NOMO-1 treated with DMSO at 0.1 percent for 48 hours (cell line): Measurements from ENCODE around the gene SLITRK3.
"Not testable (repeated sequence)": the region's sequence is repeated elsewhere in the genome, so short reads cannot be mapped to it uniquely, and the experiment has no call there.

Experiments
- DNase-seq: peaks from one replicate; lab custom pipeline; 2025; ENCODE audit not compliant: unreplicated experiment; lab: John Stamatoyannopoulos, UW

SLITRK3 gene

GRCh38 chr3:165193366-165194254 is 2.6 kb downstream of the SLITRK3 start:
- no peak for DNase-seq

GRCh38 chr3:165192610-165193192 is 3.5 kb downstream of the SLITRK3 start:
- no peak for DNase-seq

- no peak for DNase-seq
Observed at GRCh38 chr3:165191491-165191890, 4.7 kb downstream of the SLITRK3 start.

GRCh38 chr3:165188452-165188851 is 7.7 kb downstream of the SLITRK3 start:
- no peak for DNase-seq

- peak; percentile 72 for DNase-seq
Observed at GRCh38 chr3:165185707-165186327, 10.4 kb downstream of the SLITRK3 start.

- no peak for DNase-seq
Observed at GRCh38 chr3:165181556-165181955, 14.6 kb downstream of the SLITRK3 start.

- no peak for DNase-seq
Observed at GRCh38 chr3:165170236-165170635, 25.9 kb downstream of the SLITRK3 start.

- no peak for DNase-seq
Observed at GRCh38 chr3:165169368-165169767, 26.8 kb downstream of the SLITRK3 start.

- no peak for DNase-seq
Observed at GRCh38 chr3:165162883-165163282, 33.3 kb downstream of the SLITRK3 start.

GRCh38 chr3:165159760-165160421 is 36.3 kb downstream of the SLITRK3 start:
- DNase-seq: no peak

- no peak for DNase-seq
Observed at GRCh38 chr3:165158011-165158410, 38.2 kb downstream of the SLITRK3 start.

GRCh38 chr3:165156757-165157420 is 39.3 kb downstream of the SLITRK3 start:
- no peak for DNase-seq

GRCh38 chr3:165148876-165149441 is 47.2 kb downstream of the SLITRK3 start:
- no peak for DNase-seq

GRCh38 chr3:165144271-165144670 is 51.9 kb downstream of the SLITRK3 start:
- no peak for DNase-seq

GRCh38 chr3:165139918-165140317 is 56.3 kb downstream of the SLITRK3 start:
- DNase-seq: not testable (repeated sequence)
